Germinal center (tissue), 1 donor: Measurements from ENCODE around the gene PPCDC.
A peak's percentile ranks its signal among the peaks of the same experiment; 100 is the strongest.

Source experiments
- DNase-seq: peaks from one replicate; pipeline ENCODE4 v3.0.0; 2012; ENCODE audit warnings: mixed read lengths, low spot score

The PPCDC gene

DNA sequence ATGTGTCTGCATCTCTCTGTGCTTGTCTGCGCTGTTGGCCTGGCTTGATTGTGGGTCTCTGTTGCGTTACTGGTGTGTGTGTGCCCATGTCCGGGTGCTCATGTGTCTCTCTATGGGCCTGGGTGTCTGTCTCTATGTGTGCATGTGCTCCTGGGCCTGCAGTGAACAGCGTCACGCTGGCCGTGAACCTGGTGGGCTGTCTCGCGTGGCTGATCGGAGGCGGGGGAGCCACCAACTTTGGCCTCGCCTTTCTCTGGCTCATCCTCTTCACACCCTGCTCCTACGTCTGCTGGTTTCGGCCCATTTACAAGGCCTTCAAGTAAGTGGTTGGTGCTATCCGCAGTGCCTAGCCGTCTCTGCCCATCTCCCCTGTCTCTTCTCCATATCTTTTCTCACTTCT lies 7.0 kb upstream of the PPCDC start:
- no peak for DNase-seq

GRCh38 chr15:75019916-75020315 lies 3.5 kb upstream of the PPCDC start:
- DNase-seq = no peak

DNA sequence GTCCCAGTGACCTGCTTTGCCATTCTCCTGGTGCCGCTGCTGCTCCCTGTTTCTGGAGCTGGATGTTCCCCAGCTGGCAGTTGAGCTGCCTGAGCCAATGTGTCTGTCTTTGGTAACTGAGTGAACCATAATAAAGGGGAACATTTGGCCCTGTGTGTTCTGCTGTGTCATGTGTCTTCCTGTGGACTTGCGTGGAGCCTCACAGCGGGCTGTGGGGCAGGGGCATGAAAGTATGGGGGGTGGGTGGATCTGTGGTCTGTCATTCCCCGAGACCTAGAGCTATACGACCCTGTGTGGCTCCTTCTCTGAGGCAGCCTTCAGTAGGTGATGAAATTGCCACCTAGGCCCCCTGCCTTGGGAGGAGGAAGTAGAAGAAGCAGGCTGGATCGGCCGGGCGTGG lies 2.0 kb upstream of the PPCDC start:
- no peak for DNase-seq

DNA sequence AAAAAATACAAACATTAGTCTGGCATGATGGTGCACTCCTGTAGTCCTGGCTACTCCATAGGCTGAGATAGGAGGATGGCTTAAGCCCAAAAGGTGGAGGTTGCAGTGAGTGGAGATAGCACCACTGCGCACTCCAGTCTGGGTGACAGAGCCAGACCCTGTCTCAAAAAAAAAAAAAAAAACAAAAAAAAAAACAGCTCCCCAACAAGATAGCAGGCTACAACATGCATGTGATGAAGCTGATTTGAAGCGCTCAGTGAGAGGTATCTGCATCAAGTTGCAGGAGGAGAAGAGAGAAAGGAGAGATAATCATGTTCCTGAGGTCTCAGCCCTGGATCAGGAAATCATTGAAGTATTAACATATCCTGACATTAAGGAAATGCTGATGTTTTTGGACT lies 608 bp upstream of the PPCDC start:
- no peak for DNase-seq

- peak; percentile 38 for DNase-seq
Observed at GRCh38 chr15:75023872-75024636, 664 bp downstream of the PPCDC start.

DNA sequence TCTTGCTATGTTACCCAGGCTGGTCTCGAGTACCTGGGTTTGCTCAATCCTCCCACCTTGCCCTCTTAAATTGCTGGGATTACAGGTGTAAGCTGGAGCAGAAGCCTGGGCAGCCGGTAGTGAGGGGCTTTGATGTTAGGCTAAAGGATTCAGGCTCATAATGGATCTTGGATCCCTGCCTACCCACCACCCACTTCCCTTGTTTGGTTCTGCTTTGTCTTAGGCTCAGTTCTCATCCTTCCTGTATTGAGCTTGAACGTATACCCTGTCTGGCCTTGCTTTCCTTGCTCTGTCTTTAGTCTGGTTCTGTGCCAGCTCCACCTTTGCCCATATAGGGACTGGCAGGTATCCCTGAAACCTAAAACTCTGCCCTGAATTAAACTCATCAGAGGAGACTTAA lies 1.7 kb downstream of the PPCDC start:
- no peak for DNase-seq

GRCh38 chr15:75025548-75026260 lies 2.3 kb downstream of the PPCDC start:
- no peak for DNase-seq

DNA sequence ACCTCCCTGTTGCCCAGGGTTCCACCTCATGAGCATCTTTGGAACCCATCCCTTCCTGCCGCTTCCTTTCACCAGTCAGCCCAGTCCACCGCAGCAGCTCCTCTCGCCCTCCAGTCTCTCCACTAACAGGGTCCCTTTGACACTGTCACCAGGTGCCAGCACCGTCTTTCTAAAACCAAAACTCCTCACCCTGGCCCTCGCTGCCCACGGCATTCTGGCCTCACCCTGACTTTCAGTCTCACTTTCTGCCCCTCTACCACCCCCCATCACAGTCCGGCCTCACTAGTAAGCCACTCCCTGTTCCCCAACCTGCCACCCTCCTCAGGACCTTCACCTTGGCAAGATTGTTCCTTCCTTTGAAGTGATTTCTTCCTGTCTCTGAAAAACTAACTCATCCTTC lies 4.2 kb downstream of the PPCDC start:
- DNase-seq = no peak

GRCh38 chr15:75028991-75029377 lies 5.6 kb downstream of the PPCDC start:
- DNase-seq = no peak

- peak; percentile 82 for DNase-seq
Observed at GRCh38 chr15:75029378-75030022, 6.1 kb downstream of the PPCDC start.

DNA sequence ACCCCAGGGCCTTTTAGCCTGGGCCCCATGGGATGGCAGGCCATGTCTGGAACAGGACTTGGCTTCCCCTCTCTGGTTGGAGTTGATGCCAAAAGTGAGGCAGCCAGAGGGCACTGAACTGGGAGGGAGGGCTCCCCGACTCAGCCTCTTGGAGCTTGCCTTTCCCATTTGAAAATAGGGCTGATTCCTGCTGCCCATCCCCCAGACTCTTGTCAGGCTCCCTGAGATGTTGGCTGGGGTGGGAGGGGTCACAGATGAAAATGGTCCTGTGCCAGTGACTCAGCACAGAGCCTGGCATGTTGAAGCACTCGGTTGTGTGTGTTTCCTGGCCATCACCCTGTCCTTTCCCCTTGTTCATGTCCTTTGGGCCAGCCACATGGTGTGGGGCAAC lies 6.6 kb downstream of the PPCDC start:
- no peak for DNase-seq

DNA sequence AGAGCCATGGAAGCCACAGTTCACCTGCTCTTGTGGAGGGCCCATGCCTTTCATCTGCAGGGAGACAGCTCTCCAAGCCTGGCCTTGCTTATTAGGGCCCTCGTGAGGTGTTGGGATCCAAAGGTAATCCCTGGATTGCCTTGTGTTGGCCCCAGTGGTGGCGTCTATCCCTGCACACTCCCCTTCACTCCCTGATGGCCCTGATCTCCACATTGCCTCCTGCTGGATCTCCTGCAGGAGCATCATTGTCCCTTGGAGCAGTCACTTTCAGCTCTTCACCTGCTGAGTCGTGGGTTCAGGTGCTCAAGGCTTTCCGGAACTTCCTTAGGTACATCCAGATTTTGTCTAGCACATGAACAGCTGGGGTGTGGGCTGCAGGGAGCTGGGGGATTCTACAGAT lies 7.0 kb downstream of the PPCDC start:
- no peak for DNase-seq

DNA sequence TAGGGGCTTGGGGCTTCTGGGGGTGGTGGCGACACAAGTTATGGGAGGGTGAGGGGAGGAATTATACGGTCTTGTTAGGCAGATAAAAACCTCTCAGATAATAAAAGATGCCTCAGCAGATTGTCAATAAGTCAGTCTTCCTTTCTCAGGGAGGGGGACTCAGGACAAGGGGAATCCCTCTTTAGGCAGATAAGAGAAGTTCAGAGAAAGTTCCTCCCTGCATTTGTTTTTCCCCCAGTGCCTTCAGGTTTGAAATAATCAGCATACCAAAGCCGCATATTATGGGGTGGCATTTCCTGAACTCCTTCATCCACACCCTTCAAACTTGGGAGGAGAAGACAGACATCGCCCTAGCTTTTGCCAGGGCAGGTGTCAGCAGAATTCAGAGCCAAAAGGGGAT lies 8.5 kb downstream of the PPCDC start:
- no peak for DNase-seq

GRCh38 chr15:75032395-75032794 lies 9.0 kb downstream of the PPCDC start:
- no peak for DNase-seq

DNA sequence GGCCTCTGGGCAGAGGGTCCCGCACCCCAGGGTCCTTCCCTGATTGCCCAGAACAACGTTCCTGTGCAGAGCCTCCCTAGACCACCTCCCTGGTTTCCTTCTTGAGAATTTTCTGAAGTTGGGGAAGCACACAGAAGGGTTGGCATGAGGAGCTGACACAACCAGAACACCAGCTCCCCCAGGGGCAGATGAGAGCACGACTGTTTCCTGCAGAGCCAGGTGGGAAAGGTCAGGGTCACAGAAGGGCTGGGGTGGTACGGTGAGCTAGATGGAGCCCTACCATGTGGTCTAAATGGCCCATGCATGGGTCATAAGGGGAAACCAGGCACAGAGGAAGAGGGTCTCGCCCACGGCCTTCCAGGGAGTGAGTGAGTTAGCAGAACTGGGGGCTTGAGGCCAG lies 10.4 kb downstream of the PPCDC start:
- DNase-seq = no peak

GRCh38 chr15:75034615-75035014 lies 11.2 kb downstream of the PPCDC start:
- DNase-seq = no peak

GRCh38 chr15:75036212-75036616 lies 12.8 kb downstream of the PPCDC start:
- no peak for DNase-seq

GRCh38 chr15:75037685-75038084 lies 14.3 kb downstream of the PPCDC start:
- DNase-seq = no peak

DNA sequence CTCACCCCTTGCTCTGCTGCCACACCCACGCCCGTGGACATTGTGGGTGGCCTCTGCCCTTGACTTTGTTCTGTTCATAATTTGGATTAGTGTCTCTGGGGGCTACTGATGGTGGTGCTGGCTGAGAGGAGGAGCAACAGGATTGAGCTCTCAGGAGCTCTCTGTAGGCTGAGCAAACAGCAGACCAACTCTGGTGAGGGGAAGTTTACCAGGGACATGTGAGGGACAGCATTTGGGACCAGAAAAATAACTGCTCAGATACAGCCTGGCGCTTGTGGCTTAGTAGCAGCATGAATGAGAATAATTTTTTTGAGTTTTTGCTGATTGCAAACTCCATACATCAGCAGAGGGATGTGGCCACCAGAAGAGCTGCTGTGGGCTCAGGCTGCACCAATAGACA lies 14.8 kb downstream of the PPCDC start:
- DNase-seq = no peak

- DNase-seq = peak; percentile 90
Observed at GRCh38 chr15:75042730-75043508, 19.5 kb downstream of the PPCDC start.

DNA sequence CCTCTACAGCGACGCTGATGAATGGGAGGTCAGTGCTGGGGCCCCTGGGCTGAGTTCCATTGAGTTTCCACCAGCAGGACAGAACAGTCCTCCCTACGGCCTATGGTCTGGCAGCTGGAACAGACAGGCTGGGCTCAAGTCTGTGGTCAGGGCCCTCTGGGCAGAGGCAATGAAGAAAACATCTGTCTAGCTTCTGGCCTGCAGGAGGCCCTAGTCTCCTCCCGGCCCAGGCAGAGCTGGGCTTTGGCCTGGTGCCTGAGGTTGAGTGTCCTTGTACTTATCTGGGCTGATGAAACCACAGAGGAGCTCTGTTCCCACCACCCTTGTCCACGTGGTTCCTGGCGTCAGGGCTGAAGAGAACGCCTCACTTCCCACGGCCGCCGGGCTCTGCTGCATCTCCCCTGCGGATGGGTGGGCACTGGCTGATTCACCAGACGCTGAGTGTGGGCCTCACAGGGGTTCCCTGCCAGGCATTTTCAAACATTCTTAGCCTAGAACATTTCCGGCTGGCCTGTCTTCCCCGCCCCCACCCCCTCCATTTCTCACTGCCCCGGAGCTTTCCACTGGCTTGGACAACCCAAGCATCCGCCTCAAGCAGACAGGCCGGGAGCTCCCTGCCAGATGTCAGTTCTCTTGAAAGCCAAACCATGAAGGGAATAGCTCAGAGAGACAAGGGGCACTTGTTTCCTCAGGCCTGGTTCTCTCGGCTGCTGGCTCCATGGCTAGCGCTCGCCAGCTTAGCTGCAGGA lies 20.3 kb downstream of the PPCDC start:
- peak; percentile 24 for DNase-seq
